A673 (cell line): ENCODE data around the gene ALDH1L1.

Experiments
- CTCF ChIP-seq: fragments of 300-800, 200-600 bp; sonication (generic); conservative IDR thresholded peaks from 2 replicates; pipeline ENCODE4 v1.5.1; 2017; ENCODE audit warnings: low read depth, mild to moderate bottlenecking, antibody characterized with exemption, low read length, moderate library complexity, mixed read lengths
- EZH2 ChIP-seq: fragments of 200-600 bp; sonication (generic); IDR thresholded peaks from 2 replicates; pipeline ENCODE4 v1.6.1; 2017; ENCODE audit warnings: borderline replicate concordance, low read depth, mild to moderate bottlenecking, mixed read lengths, antibody characterized with exemption, low read length; ENCODE audit not compliant: poor library complexity, severe bottlenecking

- no peak for TF ChIP-seq CTCF
- TF ChIP-seq EZH2: no peak
These were observed 24.6 kb downstream of the ALDH1L1 start for GRCh38 chr3:126155819-126156218.
